BJ (cell line): Measurements from ENCODE around the gene FANK1. TPM values are rescaled to one million over a fixed set of nuclear protein-coding genes. Genes with fewer than 3 reads are reported as not detected.

Experiments used
- CTCF ChIA-PET: fragments of 350-600 bp; formaldehyde crosslinking; extraction: SDS; loops from one replicate; lab custom pipeline; 2021; ENCODE audit warnings: antibody characterized with exemption, inconsistent platforms; lab: Yijun Ruan, JAX
- POLR2A ChIA-PET: fragments of 300-600 bp; sonication (Branson Sonifier 250); formaldehyde crosslinking; extraction: SDS; loops from one replicate; lab custom pipeline; 2021; ENCODE audit warnings: antibody characterized with exemption; lab: Charles Lee
- DNase-seq: peaks from one replicate; pipeline ENCODE4 v3.0.0-alpha.2; 2011; ENCODE audit warnings: low read depth
- H3K27me3 ChIP-seq: 2 replicates; pipeline ENCODE4 v1.6.0; 2011; ENCODE audit warnings: low read length; ENCODE audit not compliant: control insufficient read depth, insufficient read depth
- H3K36me3 ChIP-seq: 2 replicates; pipeline ENCODE4 v1.5.1; 2011; ENCODE audit warnings: low read length; ENCODE audit not compliant: control insufficient read depth, insufficient read depth
- H3K4me3 ChIP-seq: 2 replicates; pipeline ENCODE4 v1.5.1; 2011; ENCODE audit warnings: low read depth, mild to moderate bottlenecking, control low read depth, low read length
- CTCF ChIP-seq: IDR thresholded peaks from 2 replicates; pipeline ENCODE4 v1.5.1; 2011; ENCODE audit warnings: low read depth, mild to moderate bottlenecking, control low read depth, inconsistent platforms, low read length, moderate library complexity; ENCODE audit not compliant: insufficient read depth
- polyA plus RNA-seq: library from polyadenylated mRNA; depleted of rRNA; stranded (reverse); fragments of >200 nt; gene quantifications from 2 replicates; pipeline ENCODE4 v1.2.3, GENCODE V29; 2011

The FANK1 gene
- polyA plus RNA-seq, 1 experiment: 1.8 TPM

GRCh38 chr10:125995726-125996304 lies 99.5 kb downstream of the FANK1 start:
- no peaks in the 10 kb centered on the region for H3K36me3 ChIP-seq
- H3K4me3 ChIP-seq: no peak overlapping the region
- peaks cover 3% of the 10 kb centered on the region for H3K27me3 ChIP-seq
- ChIA-PET POLR2A (no interaction called here), CTCF (no interaction called here)
- TF ChIP-seq CTCF: no peak
- no peak for DNase-seq

DNA sequence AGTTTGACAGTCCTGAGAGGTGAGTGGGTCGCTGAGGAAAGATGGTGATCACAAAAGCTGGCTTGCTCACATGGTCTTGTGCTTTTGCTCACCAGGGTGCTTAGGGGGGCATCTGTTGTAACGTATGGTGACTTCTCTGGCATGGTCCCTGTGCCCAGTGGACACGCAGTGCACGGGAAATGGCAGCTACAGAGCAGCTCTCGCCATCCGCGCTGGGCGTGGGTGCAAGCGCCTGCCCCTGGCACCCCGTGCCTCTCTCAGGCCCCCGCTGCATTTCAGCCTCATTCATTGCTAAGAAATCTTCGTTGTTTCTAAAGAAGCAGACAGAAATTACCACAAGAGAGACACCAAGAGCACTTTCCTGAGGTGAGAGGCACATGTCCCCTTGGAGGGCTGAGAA lies 101.2 kb downstream of the FANK1 start:
- Histone ChIP-seq H3K27me3 (peaks cover 3% of the 10 kb centered on the region), H3K36me3 (no peaks in the 10 kb centered on the region), H3K4me3 (no peak overlapping the region)
- ChIA-PET POLR2A (no interaction called here), CTCF (interaction anchor here (0.7 to 1.0 kb wide), 2 partner anchors 11 to 94 kb away, joined by 3 to 4 read pairs; no protein-coding TSS in a partner anchor)
- no peak for DNase-seq
- TF ChIP-seq CTCF: no peak

DNA sequence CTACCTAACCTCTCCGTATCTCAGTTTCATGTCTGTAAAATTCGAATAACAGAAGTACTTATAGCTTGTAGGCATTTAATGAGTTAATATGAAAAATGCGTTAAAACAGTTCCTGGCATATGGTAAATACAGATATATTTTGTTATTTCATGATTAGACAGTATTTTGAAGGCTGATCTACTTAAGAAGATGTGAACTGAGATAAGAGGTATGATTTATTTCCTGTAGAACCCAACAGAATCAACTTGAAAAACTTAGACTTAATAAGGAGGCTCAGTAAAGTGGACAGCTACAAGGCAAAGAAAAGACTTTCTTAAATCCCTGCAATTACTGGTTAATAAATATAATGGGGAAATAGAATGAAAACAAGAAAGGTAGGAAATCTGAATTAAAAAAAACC lies 103.3 kb downstream of the FANK1 start:
- DNase-seq: no peak
- ChIA-PET POLR2A (no interaction called here), CTCF (interaction anchor here (0.8 to 1.0 kb wide), 2 partner anchors 16 to 387 kb away, joined by 3 read pairs; no protein-coding TSS in a partner anchor)
- peaks cover 3% of the 10 kb centered on the region for H3K27me3 ChIP-seq
- H3K4me3 ChIP-seq: no peak overlapping the region
- no peak for TF ChIP-seq CTCF
- no peaks in the 10 kb centered on the region for H3K36me3 ChIP-seq

- Histone ChIP-seq H3K27me3 (peaks cover 3% of the 10 kb centered on the region), H3K36me3 (no peaks in the 10 kb centered on the region), H3K4me3 (no peak overlapping the region)
- ChIA-PET POLR2A (no interaction called here), CTCF (no interaction called here)
- TF ChIP-seq CTCF: no peak
- no peak for DNase-seq
Measured at GRCh38 chr10:126001576-126001975, 105.2 kb downstream of the FANK1 start.

DNA sequence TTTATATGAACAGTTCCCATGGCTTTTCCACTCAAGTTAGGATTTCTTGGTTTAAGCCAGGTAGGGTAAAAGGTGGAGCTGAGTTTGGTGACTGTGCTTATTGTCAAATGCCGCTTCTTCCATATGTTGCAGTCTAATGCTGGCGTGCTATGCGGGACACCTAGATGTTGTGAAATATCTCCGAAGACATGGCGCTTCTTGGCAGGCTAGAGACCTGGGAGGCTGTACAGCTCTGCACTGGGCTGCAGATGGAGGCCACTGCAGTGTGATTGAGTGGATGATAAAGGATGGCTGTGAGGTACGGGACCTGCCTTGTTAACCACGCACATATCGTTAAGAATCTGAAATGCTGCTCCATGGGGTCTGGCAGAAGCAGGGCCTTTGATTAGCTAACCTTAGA lies 108.4 kb downstream of the FANK1 start:
- CTCF ChIA-PET: no interaction called here
- POLR2A ChIA-PET: no interaction called here
- TF ChIP-seq CTCF: no peak

More for the DNA sequence above, 108.4 kb downstream of the FANK1 start:
- Histone ChIP-seq H3K36me3 (no peaks in the 10 kb centered on the region), H3K27me3 (no peaks in the 10 kb centered on the region; the same call in 1 of the 2 replicates), H3K4me3 (no peak overlapping the region)
- DNase-seq: no peak
